Right cardiac atrium (tissue), 5 donors: ENCODE measurements around the gene NPAS3. TPM values are rescaled to one million over a fixed set of nuclear protein-coding genes. Genes with fewer than 3 reads are reported as not detected.
A peak's percentile ranks its signal among the peaks of the same experiment; 100 is the strongest.

Experiments used
- ATAC-seq, 2 donors: fragments of 200-7000 bp; cut with Tn5 transposase; one replicate each; pipeline versions ENCODE4 v1.8.0 to v1.9.1; 2020; ENCODE audit warnings: moderate library complexity in 2 of 2, mild to moderate bottlenecking in 1 of 2
- DNase-seq, 3 donors: peaks; one replicate each; pipeline ENCODE4 v3.0.0-alpha.2; 2020
- H3K27ac ChIP-seq: one replicate; pipeline ENCODE4 v1.5.1; 2013; ENCODE audit warnings: mild to moderate bottlenecking, low read length, control low read depth, moderate library complexity
- H3K27me3 ChIP-seq: one replicate; pipeline ENCODE4 v1.6.1; 2013; ENCODE audit not compliant: control insufficient read depth, insufficient read depth
- H3K4me1 ChIP-seq: one replicate; pipeline ENCODE4 v1.6.1; 2013; ENCODE audit warnings: low read length; ENCODE audit not compliant: control insufficient read depth, insufficient read depth
- H3K4me3 ChIP-seq: one replicate; pipeline ENCODE4 v1.5.1; 2013; ENCODE audit warnings: low read length, control low read depth
- H3K9me3 ChIP-seq: one replicate; pipeline ENCODE4 v1.6.1; 2013; ENCODE audit warnings: low read length; ENCODE audit not compliant: control insufficient read depth
- WGBS: extraction: QIAGEN DNeasy Blood & Tissue Kit; methylation state at CpG from one replicate; pipeline ENCODE4 v1.1.7; 2013; 5-methylcytosine and 5-hydroxymethylcytosine counted together
- intact Hi-C, 4 donors: fragments of 100-400 bp; cut with DNase I; formaldehyde crosslinking; loops; one replicate each; pipeline versions ENCODE4 v1.11.0 to v1.14.0; 2022 to 2023
- polyA plus RNA-seq: library from polyadenylated mRNA; stranded (reverse); fragments of 200-250 nt; gene quantifications from one replicate; pipeline ENCODE4 v1.2.3, GENCODE V29; 2013
- total RNA-seq, 4 donors: library from RNA; stranded (reverse); fragmentation: NEBNext Ultra II Directional; extraction: Animal tissue kit (Norgen Biotek cat#: 25700); gene quantifications; one replicate each; pipeline ENCODE4 v1.2.1, GENCODE V29; 2021
- donor health status: healthy with polysubstance abuse.
- donor health status: DM: no; HTN: yes; CAD: no.
- donor health status: DM: no; HTN: no; CAD: no.
- donor health status: DM: no; HTN: yes; CAD: no; lungs with severe emphysema.
- donor health status: DM: yes; HTN: yes; CAD: no.

The NPAS3 gene
- total and polyA plus RNA-seq, 5 donors, result 0.48 to 5.7 (median 4.0) TPM

GRCh38 chr14:33808187-33808586 is 869.5 kb downstream of the NPAS3 start:
- Histone ChIP-seq H3K9me3 (no peaks in the 10 kb centered on the region), H3K27ac (no peak overlapping the region), H3K4me1 (no peaks in the 10 kb centered on the region), H3K27me3 (no peaks in the 10 kb centered on the region), H3K4me3 (no peak overlapping the region)
- intact Hi-C loops, result no loop called here
- DNase-seq (no peak), ATAC-seq (no peak)
- 80% methylated on average over 3 of the region's 3 CpGs for WGBS

GRCh38 chr14:33809396-33809981 is 870.8 kb downstream of the NPAS3 start:
- H3K9me3 ChIP-seq, result no peaks in the 10 kb centered on the region
- no peak for DNase-seq
- ATAC-seq, result no peak
- no peak overlapping the region for H3K27ac ChIP-seq
- intact Hi-C loops, result no loop called here
- H3K4me3 ChIP-seq, result no peak overlapping the region
- no peaks in the 10 kb centered on the region for H3K4me1 ChIP-seq
- 97% methylated on average over 2 of the region's 2 CpGs for WGBS
- no peaks in the 10 kb centered on the region for H3K27me3 ChIP-seq

- 77% methylated on average over 6 of the region's 6 CpGs for WGBS
Observed at GRCh38 chr14:33810308-33810707, 871.6 kb downstream of the NPAS3 start.

GRCh38 chr14:33811721-33812120 is 873.0 kb downstream of the NPAS3 start:
- H3K9me3 ChIP-seq, result no peaks in the 10 kb centered on the region
- no peaks in the 10 kb centered on the region for H3K4me1 ChIP-seq
- no peaks in the 10 kb centered on the region for H3K27me3 ChIP-seq
- H3K27ac ChIP-seq, result no peak overlapping the region
- no peak overlapping the region for H3K4me3 ChIP-seq
- 91% methylated on average over 2 of the region's 2 CpGs for WGBS
- intact Hi-C loops, result no loop called here
- DNase-seq (peak in 1 of 3 donors; percentile 31), ATAC-seq (no peak)

More at GRCh38 chr14:33810308-33810707, 871.6 kb downstream of the NPAS3 start:
- no peak overlapping the region for H3K4me3 ChIP-seq
- no peak overlapping the region for H3K27ac ChIP-seq
- DNase-seq (no peak), ATAC-seq (no peak)
- no peaks in the 10 kb centered on the region for H3K4me1 ChIP-seq
- no peaks in the 10 kb centered on the region for H3K27me3 ChIP-seq
- no peaks in the 10 kb centered on the region for H3K9me3 ChIP-seq
- intact Hi-C loops, result no loop called here

GRCh38 chr14:33812181-33812580 is 873.5 kb downstream of the NPAS3 start:
- 52% methylated on average over 7 of the region's 7 CpGs for WGBS
- no peaks in the 10 kb centered on the region for H3K9me3 ChIP-seq
- intact Hi-C loops, result no loop called here
- H3K27ac ChIP-seq, result no peak overlapping the region
- H3K4me1 ChIP-seq, result no peaks in the 10 kb centered on the region
- H3K27me3 ChIP-seq, result no peaks in the 10 kb centered on the region
- H3K4me3 ChIP-seq, result no peak overlapping the region
- ATAC-seq (peak in 1 of 2 donors; percentile 28), DNase-seq (no peak)

GRCh38 chr14:33812601-33813000 is 873.9 kb downstream of the NPAS3 start:
- WGBS, result 47% methylated on average over 2 of the region's 2 CpGs
- no peak for DNase-seq
- H3K4me1 ChIP-seq, result no peaks in the 10 kb centered on the region
- ATAC-seq, result no peak
- no peak overlapping the region for H3K4me3 ChIP-seq
- no peaks in the 10 kb centered on the region for H3K27me3 ChIP-seq
- intact Hi-C loops, result no loop called here
- H3K27ac ChIP-seq, result no peak overlapping the region
- H3K9me3 ChIP-seq, result no peaks in the 10 kb centered on the region

- intact Hi-C loops, result no loop called here
- no peaks in the 10 kb centered on the region for H3K4me1 ChIP-seq
- no peaks in the 10 kb centered on the region for H3K27me3 ChIP-seq
- H3K4me3 ChIP-seq, result no peak overlapping the region
- DNase-seq (no peak), ATAC-seq (no peak)
- no peaks in the 10 kb centered on the region for H3K9me3 ChIP-seq
- no peak overlapping the region for H3K27ac ChIP-seq
- 70% methylated on average over 2 of the region's 2 CpGs for WGBS
Observed at GRCh38 chr14:33814010-33814409, 875.3 kb downstream of the NPAS3 start.

GRCh38 chr14:33833706-33834465 is 895.2 kb downstream of the NPAS3 start:
- intact Hi-C loops, result no loop called here
- H3K4me3 ChIP-seq, result no peak overlapping the region
- no peak for ATAC-seq
- no peak for DNase-seq
- 86% methylated on average over 16 of the region's 16 CpGs for WGBS
- H3K9me3 ChIP-seq, result no peaks in the 10 kb centered on the region
- no peak overlapping the region for H3K27ac ChIP-seq
- H3K27me3 ChIP-seq, result no peaks in the 10 kb centered on the region
- H3K4me1 ChIP-seq, result no peaks in the 10 kb centered on the region

- ATAC-seq (no peak), DNase-seq (no peak)
- Histone ChIP-seq H3K9me3 (no peaks in the 10 kb centered on the region), H3K4me1 (no peaks in the 10 kb centered on the region), H3K27me3 (no peaks in the 10 kb centered on the region), H3K4me3 (no peak overlapping the region), H3K27ac (no peak overlapping the region)
- intact Hi-C loops, result loop anchor here in 2 of 4 donors (5.0 kb wide), 2 partner anchors 393 to 468 kb away; no protein-coding TSS in a partner anchor
- 77% methylated on average over 8 of the region's 8 CpGs for WGBS
Observed at GRCh38 chr14:33834466-33835260, 896.0 kb downstream of the NPAS3 start.

- DNase-seq (no peak), ATAC-seq (no peak)
- H3K4me3 ChIP-seq, result no peak overlapping the region
- H3K9me3 ChIP-seq, result no peaks in the 10 kb centered on the region
- H3K27ac ChIP-seq, result no peak overlapping the region
- no peaks in the 10 kb centered on the region for H3K27me3 ChIP-seq
- WGBS, result 96% methylated on average over 6 of the region's 6 CpGs
- no peaks in the 10 kb centered on the region for H3K4me1 ChIP-seq
- intact Hi-C loops, result loop anchor here in 2 of 4 donors (5.0 kb wide), 2 partner anchors 392 to 467 kb away; no protein-coding TSS in a partner anchor
Observed at GRCh38 chr14:33835261-33835655, 896.6 kb downstream of the NPAS3 start.

- no peak for DNase-seq
- no peaks in the 10 kb centered on the region for H3K27me3 ChIP-seq
- intact Hi-C loops, result loop anchor here in 2 of 4 donors (5.0 kb wide), 2 partner anchors 392 to 467 kb away; no protein-coding TSS in a partner anchor
- 92% methylated on average over 3 of the region's 3 CpGs for WGBS
- no peak overlapping the region for H3K4me3 ChIP-seq
- no peak overlapping the region for H3K27ac ChIP-seq
- H3K9me3 ChIP-seq, result no peaks in the 10 kb centered on the region
- ATAC-seq, result no peak
- no peaks in the 10 kb centered on the region for H3K4me1 ChIP-seq
Observed at GRCh38 chr14:33835677-33836076, 897.0 kb downstream of the NPAS3 start.
